Measurements from ENCODE around the gene MOK. TPM values are rescaled to one million over a fixed set of nuclear protein-coding genes. Genes with fewer than 3 reads are reported as not detected.

Gene MOK
- total RNA-seq, 1 experiment from 2014 or later: 2.8 TPM

- no peaks in the 10 kb centered on the region for H3K4me1 ChIP-seq (ENCODE audit: insufficient read depth, low read length)
- H4K91ac ChIP-seq (ENCODE audit: insufficient read length, low read depth, low read length): no peak overlapping the region
- no peak overlapping the region for H2BK120ac ChIP-seq (ENCODE audit: low read depth, low read length, poor library complexity, severe bottlenecking)
- H3K23ac ChIP-seq (ENCODE audit: insufficient read length, low read depth, low read length): no peak overlapping the region
- H2AFZ ChIP-seq (ENCODE audit: low read length): no peak overlapping the region
- no peaks in the 10 kb centered on the region for H3K9me3 ChIP-seq (ENCODE audit: control insufficient read depth, low read depth, low read length)
- no peak overlapping the region for H3T11ph ChIP-seq (ENCODE audit: low read length)
- no peaks in the 10 kb centered on the region for H3K79me1 ChIP-seq (ENCODE audit: insufficient read depth, low read depth, low read length, poor library complexity, severe bottlenecking)
- DNase-seq: no peak
- no peak for TF ChIP-seq CTCF (conservative IDR thresholded peaks at IDR 0.05)
- H3K27ac Mint-ChIP-seq: no peak overlapping the region
- no peak overlapping the region for H2AK5ac ChIP-seq (ENCODE audit: insufficient read length, low read length)
- H3K4me3 Mint-ChIP-seq: no peak overlapping the region
- 0 out of 4 replicates have a peak, but pooled peaks cover 0 to 5% of the 10 kb centered on the region in 2 experiments for H3K4me1 Mint-ChIP-seq
- H3K9me3 Mint-ChIP-seq: no peaks in the 10 kb centered on the region
- no peaks in the 10 kb centered on the region for H3K79me2 ChIP-seq (ENCODE audit: insufficient read depth, low read length)
- no peak overlapping the region for H3K14ac ChIP-seq (ENCODE audit: insufficient read depth, low read length)
- H3K27me3 ChIP-seq (ENCODE audit: insufficient read depth, low read length): no peaks in the 10 kb centered on the region
- H3K36me3 Mint-ChIP-seq (ENCODE audit: insufficient read depth in 1 of 3, low read depth in 3 of 3): peaks cover 0 to 1% (median 0%) of the 10 kb centered on the region in 3 experiments; a peak in 1 of 7 replicates
- H4K20me1 ChIP-seq (ENCODE audit: control insufficient read depth, insufficient read depth, insufficient read length): no peaks in the 10 kb centered on the region
- H3K18ac ChIP-seq (ENCODE audit: insufficient read length, low read depth, low read length): no peak overlapping the region
- H3K27ac ChIP-seq (ENCODE audit: insufficient read length, low read depth, low read length): no peak overlapping the region
- H4K5ac ChIP-seq (ENCODE audit: insufficient read length, low read depth, low read length): no peak overlapping the region
- H3K4ac ChIP-seq (ENCODE audit: low read depth, low read length): no peak overlapping the region
- no peaks in the 10 kb centered on the region for H3K23me2 ChIP-seq (ENCODE audit: insufficient read length, low read depth, low read length, poor library complexity, severe bottlenecking)
- no CpG with 5 or more reads among the region's 9 CpGs for WGBS (ENCODE audit: extremely low coverage, insufficient read length, low lambda C conversion rate)
- H3K27me3 Mint-ChIP-seq (ENCODE audit: low read depth): no peaks in the 10 kb centered on the region; the same call in 1 of the 2 replicates
- no peak overlapping the region for H3K56ac ChIP-seq (ENCODE audit: insufficient read length, low read depth, low read length)
- no peak overlapping the region for H4K8ac ChIP-seq (replicated peaks; ENCODE audit: insufficient read length, low read depth, low read length)
- no peak overlapping the region for H2BK12ac ChIP-seq (ENCODE audit: insufficient read length, low read depth, low read length)
- no peak overlapping the region for H3K9ac ChIP-seq (ENCODE audit: extremely low read depth, insufficient read length, low read length)
- H2BK5ac ChIP-seq (ENCODE audit: insufficient read length, low read length): no peak overlapping the region
- H2BK20ac ChIP-seq (ENCODE audit: low read depth, low read length, poor library complexity, severe bottlenecking): no peak overlapping the region
- no peak overlapping the region for H2BK15ac ChIP-seq (ENCODE audit: low read depth, low read length)
- no peak overlapping the region for H3K4me2 ChIP-seq (ENCODE audit: insufficient read depth, insufficient read length, low read length)
Observed at GRCh38 chr14:102229739-102230092, 75.2 kb downstream of the MOK start.

All from H9 (cell line).